Activated CD8-positive, alpha-beta memory T cell treated with anti-CD3 and anti-CD28 coated beads, Interleukin-2, amount 10 ng/mL, durations not matched to agents 7 days and 5 days (primary cell): ENCODE measurements around the gene GSX1. TPM values are rescaled to one million over a fixed set of nuclear protein-coding genes. Genes with fewer than 3 reads are reported as not detected.
A peak's percentile ranks its signal among the peaks of the same experiment; 100 is the strongest.

ENCODE experiments used
- ATAC-seq: fragments of 150-1000 bp; cut with Tn5 transposase; one replicate; pipeline ENCODE4 v1.10.0; 2021; ENCODE audit warnings: moderate library complexity
- CTCF ChIA-PET: fragments of 350-600 bp; sonication (Branson Sonifier 250); formaldehyde crosslinking; loops from one replicate; lab custom pipeline; 2021; ENCODE audit warnings: antibody characterized with exemption; lab: Charles Lee
- DNase-seq: peaks from one replicate; pipeline ENCODE4 v3.0.0-alpha.2; 2020
- H3K27ac Mint-ChIP-seq: one replicate; pipeline ENCODE4 v1.8.0; 2021; ENCODE audit warnings: mild to moderate bottlenecking, mixed read lengths
- H3K27me3 Mint-ChIP-seq: one replicate; pipeline ENCODE4 v1.8.0; 2021; ENCODE audit warnings: mixed read lengths
- H3K36me3 Mint-ChIP-seq: one replicate; pipeline ENCODE4 v1.8.0; 2021; ENCODE audit warnings: mild to moderate bottlenecking, mixed read lengths
- H3K4me1 Mint-ChIP-seq: one replicate; pipeline ENCODE4 v1.8.0; 2021; ENCODE audit warnings: mixed read lengths
- H3K4me3 Mint-ChIP-seq: one replicate; pipeline ENCODE4 v1.8.0; 2021; ENCODE audit warnings: mild to moderate bottlenecking, moderate library complexity, mixed read lengths
- H3K9me3 Mint-ChIP-seq: one replicate; pipeline ENCODE4 v1.8.0; 2022; ENCODE audit warnings: low read depth, mixed read lengths
- total RNA-seq, 2 experiments: library from RNA; stranded (reverse); gene quantifications; one replicate each; pipeline ENCODE4 v1.2.3, GENCODE V29; 2021

The GSX1 gene
- total RNA-seq, 2 experiments from 2014 or later, result not detected

- H3K4me3 Mint-ChIP-seq, result no peak overlapping the region
- H3K27me3 Mint-ChIP-seq, result peaks cover 90% of the 10 kb centered on the region
- H3K36me3 Mint-ChIP-seq, result no peaks in the 10 kb centered on the region
- CTCF ChIA-PET, result interaction anchor here (0.6 to 11.4 kb wide), 8 partner anchors 8 to 640 kb away, joined by 3 to 167 read pairs (median 30); no protein-coding TSS in a partner anchor
- DNase-seq (no peak), ATAC-seq (no peak)
- H3K27ac Mint-ChIP-seq, result no peak overlapping the region
- H3K4me1 Mint-ChIP-seq, result peaks cover 15% of the 10 kb centered on the region
- H3K9me3 Mint-ChIP-seq, result no peaks in the 10 kb centered on the region
These were observed 32.8 kb downstream of the GSX1 start for GRCh38 chr13:27825072-27825471.

GRCh38 chr13:27826379-27827353 lies 34.4 kb downstream of the GSX1 start:
- CTCF ChIA-PET, result interaction anchor here (0.5 to 11.4 kb wide), 75 partner anchors 9 to 880 kb away, joined by 3 to 167 read pairs (median 4); no protein-coding TSS in a partner anchor
- Mint-ChIP-seq H3K27ac (no peak overlapping the region), H3K27me3 (peaks cover 87% of the 10 kb centered on the region), H3K4me3 (no peak overlapping the region), H3K36me3 (no peaks in the 10 kb centered on the region), H3K4me1 (peaks cover 18% of the 10 kb centered on the region), H3K9me3 (no peaks in the 10 kb centered on the region)
- DNase-seq (peak; percentile 69), ATAC-seq (peak; percentile 63)

GRCh38 chr13:27827646-27828045 lies 35.4 kb downstream of the GSX1 start:
- ATAC-seq, result no peak
- peaks cover 87% of the 10 kb centered on the region for H3K27me3 Mint-ChIP-seq
- no peaks in the 10 kb centered on the region for H3K9me3 Mint-ChIP-seq
- no peak for DNase-seq
- no peaks in the 10 kb centered on the region for H3K36me3 Mint-ChIP-seq
- H3K4me1 Mint-ChIP-seq, result peaks cover 18% of the 10 kb centered on the region
- H3K27ac Mint-ChIP-seq, result no peak overlapping the region
- CTCF ChIA-PET, result interaction anchor here (0.6 to 11.4 kb wide), 23 partner anchors 8 to 664 kb away, joined by 3 to 167 read pairs (median 6); no protein-coding TSS in a partner anchor
- H3K4me3 Mint-ChIP-seq, result no peak overlapping the region

GRCh38 chr13:27830010-27830409 lies 37.7 kb downstream of the GSX1 start:
- CTCF ChIA-PET, result interaction anchor here (0.7 to 11.4 kb wide), 30 partner anchors 8 to 466 kb away, joined by 3 to 167 read pairs (median 4); partner anchors contain the start of gene URAD
- DNase-seq, result peak; percentile 54
- H3K9me3 Mint-ChIP-seq, result no peaks in the 10 kb centered on the region
- H3K4me3 Mint-ChIP-seq, result no peak overlapping the region
- ATAC-seq, result peak; percentile 87
- peaks cover 18% of the 10 kb centered on the region for H3K4me1 Mint-ChIP-seq
- peaks cover 80% of the 10 kb centered on the region for H3K27me3 Mint-ChIP-seq
- H3K36me3 Mint-ChIP-seq, result no peaks in the 10 kb centered on the region
- H3K27ac Mint-ChIP-seq, result no peak overlapping the region

GRCh38 chr13:27833206-27833605 lies 40.9 kb downstream of the GSX1 start:
- DNase-seq, result no peak
- Mint-ChIP-seq H3K4me3 (no peak overlapping the region), H3K27ac (no peak overlapping the region), H3K27me3 (peaks cover 63% of the 10 kb centered on the region), H3K9me3 (no peaks in the 10 kb centered on the region), H3K4me1 (peaks cover 15% of the 10 kb centered on the region), H3K36me3 (no peaks in the 10 kb centered on the region)
- CTCF ChIA-PET, result no interaction called here
- no peak for ATAC-seq

- CTCF ChIA-PET, result no interaction called here
- DNase-seq (no peak), ATAC-seq (no peak)
- Mint-ChIP-seq H3K4me1 (peaks cover 11% of the 10 kb centered on the region), H3K27ac (no peak overlapping the region), H3K9me3 (no peaks in the 10 kb centered on the region), H3K36me3 (no peaks in the 10 kb centered on the region), H3K27me3 (peaks cover 62% of the 10 kb centered on the region), H3K4me3 (no peak overlapping the region)
These were observed 41.8 kb downstream of the GSX1 start for GRCh38 chr13:27834095-27834494.

GRCh38 chr13:27835799-27836198 lies 43.5 kb downstream of the GSX1 start:
- DNase-seq (no peak), ATAC-seq (no peak)
- CTCF ChIA-PET, result interaction anchor here (1.6 to 2.4 kb wide), 2 partner anchors 9 to 474 kb away, joined by 4 to 16 read pairs; no protein-coding TSS in a partner anchor
- Mint-ChIP-seq H3K27ac (no peak overlapping the region), H3K4me3 (no peak overlapping the region), H3K27me3 (peaks cover 54% of the 10 kb centered on the region), H3K9me3 (no peaks in the 10 kb centered on the region), H3K36me3 (no peaks in the 10 kb centered on the region), H3K4me1 (no peaks in the 10 kb centered on the region)

GRCh38 chr13:27839809-27840467 lies 47.7 kb downstream of the GSX1 start:
- Mint-ChIP-seq H3K4me1 (no peaks in the 10 kb centered on the region), H3K4me3 (no peak overlapping the region), H3K36me3 (no peaks in the 10 kb centered on the region), H3K27ac (no peak overlapping the region), H3K9me3 (no peaks in the 10 kb centered on the region), H3K27me3 (peaks cover 39% of the 10 kb centered on the region)
- no peak for ATAC-seq
- CTCF ChIA-PET, result interaction anchor here (0.7 to 1.9 kb wide), 2 partner anchors 10 to 13 kb away, joined by 3 to 7 read pairs; no protein-coding TSS in a partner anchor
- DNase-seq, result no peak

- CTCF ChIA-PET, result interaction anchor here (1.5 kb wide), 1 partner anchor 13 kb away, joined by 4 read pairs; no protein-coding TSS in a partner anchor
- Mint-ChIP-seq H3K27me3 (peaks cover 42% of the 10 kb centered on the region), H3K27ac (no peak overlapping the region), H3K9me3 (no peaks in the 10 kb centered on the region), H3K4me1 (no peaks in the 10 kb centered on the region), H3K4me3 (no peak overlapping the region), H3K36me3 (no peaks in the 10 kb centered on the region)
- ATAC-seq (no peak), DNase-seq (no peak)
These were observed 50.3 kb downstream of the GSX1 start for GRCh38 chr13:27842571-27842970.

Other genes starting within 250 kb of the GSX1 start
- gene LNX2, start 172.0 kb upstream of the GSX1 start, total RNA-seq, result 1 to 10 TPM; 5.9 to 6.6 TPM
- 100 to 1,000 TPM in 1 of 2 experiments, 10 to 100 TPM in 1; 99.7 to 108 TPM for gene POLR1D, start 170.6 kb upstream of the GSX1 start, total RNA-seq
- gene PDX1, start 127.5 kb downstream of the GSX1 start, total RNA-seq, result not detected
- gene CDX2, start 176.8 kb downstream of the GSX1 start, total RNA-seq, result not detected
- gene URAD, start 196.2 kb downstream of the GSX1 start, total RNA-seq, result not detected